Activated naive CD4-positive, alpha-beta T cell treated with anti-CD3 and anti-CD28 coated beads for 36 hours (primary cell): ENCODE results near the gene GNPDA1. TPM values are rescaled to one million over a fixed set of nuclear protein-coding genes. Genes with fewer than 3 reads are reported as not detected.
"Not testable (repeated sequence)": the region's sequence is repeated elsewhere in the genome, so short reads cannot be mapped to it uniquely, and the experiment has no call there.

ENCODE experiments used
- CTCF ChIA-PET: fragments of 350-600 bp; sonication (Branson Sonifier 250); formaldehyde crosslinking; loops from one replicate; lab custom pipeline; 2021; ENCODE audit warnings: antibody characterized with exemption; lab: Charles Lee
- DNase-seq: peaks from one replicate; pipeline ENCODE4 v3.0.0-alpha.2; 2020
- H3K27ac Mint-ChIP-seq: one replicate; pipeline ENCODE4 v1.8.0; 2021; ENCODE audit warnings: mild to moderate bottlenecking, mixed read lengths
- H3K27me3 Mint-ChIP-seq: one replicate; pipeline ENCODE4 v1.8.0; 2021; ENCODE audit warnings: low read depth, mixed read lengths
- H3K36me3 Mint-ChIP-seq: one replicate; pipeline ENCODE4 v1.8.0; 2021; ENCODE audit warnings: low read depth, mixed read lengths
- H3K4me1 Mint-ChIP-seq: one replicate; pipeline ENCODE4 v1.8.0; 2021; ENCODE audit warnings: low read depth, mixed read lengths
- H3K4me3 Mint-ChIP-seq: one replicate; pipeline ENCODE4 v1.8.0; 2021; ENCODE audit warnings: mild to moderate bottlenecking, moderate library complexity, mixed read lengths
- H3K9me3 Mint-ChIP-seq: one replicate; pipeline ENCODE4 v1.8.0; 2021; ENCODE audit warnings: mixed read lengths
- intact Hi-C: fragments of 100-400 bp; cut with micrococcal nuclease; formaldehyde crosslinking; loops from one replicate; pipeline ENCODE4 v1.15.1; 2023
- total RNA-seq, 2 experiments: library from RNA; stranded (reverse); gene quantifications; one replicate each; pipeline ENCODE4 v1.2.3, GENCODE V29; 2021

The GNPDA1 gene
- total RNA-seq, 2 experiments from 2014 or later: 250 to 259 TPM

- intact Hi-C loops: no loop called here
- H3K27me3 Mint-ChIP-seq: no peaks in the 10 kb centered on the region
- H3K9me3 Mint-ChIP-seq: no peaks in the 10 kb centered on the region
- no peaks in the 10 kb centered on the region for H3K36me3 Mint-ChIP-seq
- H3K27ac Mint-ChIP-seq: no peak overlapping the region
- CTCF ChIA-PET: no interaction called here
- no peak overlapping the region for H3K4me3 Mint-ChIP-seq
- no peak for DNase-seq
- peaks cover 17% of the 10 kb centered on the region for H3K4me1 Mint-ChIP-seq
Measured at GRCh38 chr5:142038735-142039134, 25.9 kb upstream of the GNPDA1 start.

- intact Hi-C loops, H3K9me3 Mint-ChIP-seq, H3K4me3 Mint-ChIP-seq, DNase-seq, H3K36me3 Mint-ChIP-seq, CTCF ChIA-PET, H3K27me3 Mint-ChIP-seq, H3K27ac Mint-ChIP-seq: not testable (repeated sequence)
- peaks cover 19% of the 10 kb centered on the region for H3K4me1 Mint-ChIP-seq
Measured at GRCh38 chr5:142037599-142037998, 24.8 kb upstream of the GNPDA1 start.

DNA sequence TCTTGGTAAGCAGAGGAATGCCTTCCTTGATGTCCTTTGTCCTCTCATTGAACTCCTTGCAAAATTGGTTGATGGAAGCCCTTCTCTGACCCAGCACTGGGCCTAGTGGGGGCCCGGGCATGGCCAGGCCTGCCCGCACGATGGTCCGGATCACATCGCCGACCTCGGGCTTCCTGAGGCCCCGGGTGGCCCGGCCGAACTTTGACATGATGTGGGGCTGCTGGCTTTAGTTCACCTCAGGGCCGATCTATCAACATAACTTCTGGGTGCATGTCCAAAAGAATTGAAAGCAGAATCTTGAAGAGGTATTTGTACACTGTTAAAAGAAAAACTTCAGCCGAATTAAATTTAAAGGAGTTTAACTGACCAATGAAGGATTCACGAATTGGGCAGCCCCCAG lies 24.1 kb upstream of the GNPDA1 start:
- Mint-ChIP-seq H3K36me3 (no peaks in the 10 kb centered on the region), H3K9me3 (no peaks in the 10 kb centered on the region), H3K4me3 (no peak overlapping the region), H3K27ac (no peak overlapping the region), H3K27me3 (no peaks in the 10 kb centered on the region), H3K4me1 (peaks cover 19% of the 10 kb centered on the region)
- CTCF ChIA-PET: interaction anchor here (0.6 kb wide), 1 partner anchor 30 kb away, joined by 3 read pairs; no protein-coding TSS in a partner anchor
- intact Hi-C loops: no loop called here
- DNase-seq: no peak

DNA sequence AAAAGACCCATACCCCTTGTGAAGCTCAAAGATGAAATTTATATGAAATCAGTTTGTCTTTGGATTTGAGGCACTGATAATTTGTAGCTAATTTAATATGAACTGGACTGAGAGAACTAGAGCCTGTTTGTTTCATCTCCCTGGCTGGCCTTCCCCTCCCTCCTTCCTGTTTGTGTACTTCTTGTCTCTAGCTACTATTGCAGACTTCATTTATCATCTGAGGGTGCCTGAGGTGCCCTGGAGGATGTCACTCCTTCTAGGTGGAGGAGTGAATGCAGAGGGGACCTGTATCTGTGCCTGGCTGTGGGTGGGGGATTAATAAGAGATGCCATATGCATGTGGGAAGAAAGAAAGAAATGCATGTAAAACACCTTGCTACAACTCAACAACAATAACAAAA lies 22.2 kb upstream of the GNPDA1 start:
- intact Hi-C loops: loop anchor here (2.0 kb wide), 1 partner anchor 18 kb away; no protein-coding TSS in a partner anchor
- CTCF ChIA-PET: interaction anchor here (1.1 to 2.0 kb wide), 4 partner anchors 11 to 94 kb away, joined by 3 to 5 read pairs (median 4); no protein-coding TSS in a partner anchor

DNA sequence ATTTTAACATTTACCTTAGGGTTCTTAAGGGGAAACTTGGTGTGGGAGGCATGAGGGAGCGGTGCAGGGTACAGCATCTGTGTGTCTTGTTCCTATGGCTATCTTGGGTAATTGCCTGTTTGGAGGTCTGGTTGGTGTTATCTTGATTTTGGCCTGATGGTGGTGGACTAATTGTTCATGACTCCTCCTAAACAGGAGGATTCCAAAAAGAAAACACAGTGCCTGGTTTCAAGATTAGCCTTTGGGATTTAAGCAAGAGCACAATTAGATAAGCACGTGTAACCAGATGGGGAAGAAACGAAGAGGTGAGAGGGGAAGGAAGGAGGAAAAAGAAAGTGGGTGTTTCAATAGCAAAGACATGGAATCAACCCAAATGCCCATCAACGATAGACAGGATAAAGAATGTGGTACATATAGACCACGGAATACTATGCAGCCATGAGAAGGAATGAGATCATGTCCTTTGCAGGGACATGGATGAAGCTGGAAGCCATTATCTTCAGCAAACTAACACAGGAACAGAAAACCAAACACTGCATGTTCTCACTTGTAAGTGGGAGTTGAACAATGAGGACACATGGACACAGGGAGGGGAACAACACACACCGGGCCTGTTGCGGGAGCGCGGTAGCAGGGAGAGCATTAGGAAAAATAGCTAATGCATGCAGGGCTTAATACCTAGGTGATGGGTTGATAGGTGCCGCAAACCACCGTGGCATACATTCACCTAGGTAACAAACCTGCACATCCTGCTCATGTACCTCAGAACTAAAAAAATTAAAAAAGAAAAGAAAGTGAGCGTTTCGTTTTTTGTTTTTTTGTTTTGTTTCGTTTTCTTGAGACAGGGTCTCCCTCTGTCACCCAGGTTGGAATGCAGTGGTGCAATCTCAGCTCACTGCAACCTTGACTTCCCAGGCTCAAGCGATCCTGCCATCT lies 21.1 kb upstream of the GNPDA1 start:
- CTCF ChIA-PET: interaction anchor here (0.6 to 2.0 kb wide), 6 partner anchors 12 to 24 kb away, joined by 3 to 5 read pairs (median 4); no protein-coding TSS in a partner anchor
- not testable (repeated sequence) for H3K27ac Mint-ChIP-seq, H3K36me3 Mint-ChIP-seq, H3K27me3 Mint-ChIP-seq, H3K9me3 Mint-ChIP-seq, DNase-seq, H3K4me3 Mint-ChIP-seq
- intact Hi-C loops: loop anchor here (2.0 kb wide), 1 partner anchor 19 kb away; no protein-coding TSS in a partner anchor
- peaks cover 19% of the 10 kb centered on the region for H3K4me1 Mint-ChIP-seq

More for the DNA sequence above, 22.2 kb upstream of the GNPDA1 start:
- Mint-ChIP-seq H3K9me3 (no peaks in the 10 kb centered on the region), H3K27me3 (no peaks in the 10 kb centered on the region), H3K36me3 (no peaks in the 10 kb centered on the region), H3K4me3 (no peak overlapping the region), H3K4me1 (peaks cover 19% of the 10 kb centered on the region), H3K27ac (no peak overlapping the region)
- DNase-seq: no peak

GRCh38 chr5:142032747-142033631 lies 20.2 kb upstream of the GNPDA1 start:
- no peak overlapping the region for H3K27ac Mint-ChIP-seq
- intact Hi-C loops: no loop called here
- DNase-seq: no peak
- no peaks in the 10 kb centered on the region for H3K27me3 Mint-ChIP-seq
- H3K4me3 Mint-ChIP-seq: no peak overlapping the region
- peaks cover 16% of the 10 kb centered on the region for H3K4me1 Mint-ChIP-seq
- H3K36me3 Mint-ChIP-seq: no peaks in the 10 kb centered on the region
- CTCF ChIA-PET: interaction anchor here (0.6 to 1.3 kb wide), 3 partner anchors 14 to 23 kb away, joined by 3 to 5 read pairs (median 4); no protein-coding TSS in a partner anchor
- no peaks in the 10 kb centered on the region for H3K9me3 Mint-ChIP-seq

GRCh38 chr5:142032150-142032549 lies 19.3 kb upstream of the GNPDA1 start:
- intact Hi-C loops: no loop called here
- Mint-ChIP-seq H3K4me1 (peaks cover 16% of the 10 kb centered on the region), H3K36me3 (no peaks in the 10 kb centered on the region), H3K9me3 (no peaks in the 10 kb centered on the region), H3K4me3 (no peak overlapping the region), H3K27ac (no peak overlapping the region), H3K27me3 (no peaks in the 10 kb centered on the region)
- DNase-seq: no peak
- CTCF ChIA-PET: interaction anchor here (0.5 to 1.3 kb wide), 2 partner anchors 17 to 546 kb away, joined by 3 read pairs; no protein-coding TSS in a partner anchor

- H3K27me3 Mint-ChIP-seq: no peaks in the 10 kb centered on the region
- no peak for DNase-seq
- CTCF ChIA-PET: interaction anchor here (0.8 to 2.6 kb wide), 7 partner anchors 10 to 117 kb away, joined by 3 to 17 read pairs (median 3); no protein-coding TSS in a partner anchor
- peak overlapping the region; percentile 91 for H3K4me3 Mint-ChIP-seq
- intact Hi-C loops: loop anchor here (1.0 to 2.0 kb wide), 3 partner anchors 9 to 83 kb away; partner anchors contain the start of gene NDFIP1
- H3K4me1 Mint-ChIP-seq: peaks cover 16% of the 10 kb centered on the region
- H3K9me3 Mint-ChIP-seq: no peaks in the 10 kb centered on the region
- H3K36me3 Mint-ChIP-seq: no peaks in the 10 kb centered on the region
- peak overlapping the region; percentile 99 for H3K27ac Mint-ChIP-seq
Measured at GRCh38 chr5:142025637-142026036, 12.8 kb upstream of the GNPDA1 start.

- intact Hi-C loops: loop anchor here (1.0 to 2.0 kb wide), 3 partner anchors 9 to 84 kb away; partner anchors contain the start of gene NDFIP1
- CTCF ChIA-PET: interaction anchor here (0.7 to 2.6 kb wide), 9 partner anchors 9 to 118 kb away, joined by 3 to 17 read pairs (median 3); no protein-coding TSS in a partner anchor
- Mint-ChIP-seq H3K4me3 (peak overlapping the region; percentile 91), H3K9me3 (peaks cover 6% of the 10 kb centered on the region), H3K27me3 (no peaks in the 10 kb centered on the region), H3K27ac (peak overlapping the region; percentile 99), H3K36me3 (peaks cover 2% of the 10 kb centered on the region), H3K4me1 (peaks cover 21% of the 10 kb centered on the region)
- DNase-seq: peak; percentile 94
Measured at GRCh38 chr5:142024771-142025304, 12.0 kb upstream of the GNPDA1 start.

- no peaks in the 10 kb centered on the region for H3K27me3 Mint-ChIP-seq
- intact Hi-C loops: loop anchor here (2.0 kb wide), 2 partner anchors 71 to 85 kb away; partner anchors contain the start of gene NDFIP1
- no peak overlapping the region for H3K27ac Mint-ChIP-seq
Measured at GRCh38 chr5:142023836-142024235, 11.0 kb upstream of the GNPDA1 start.

DNA sequence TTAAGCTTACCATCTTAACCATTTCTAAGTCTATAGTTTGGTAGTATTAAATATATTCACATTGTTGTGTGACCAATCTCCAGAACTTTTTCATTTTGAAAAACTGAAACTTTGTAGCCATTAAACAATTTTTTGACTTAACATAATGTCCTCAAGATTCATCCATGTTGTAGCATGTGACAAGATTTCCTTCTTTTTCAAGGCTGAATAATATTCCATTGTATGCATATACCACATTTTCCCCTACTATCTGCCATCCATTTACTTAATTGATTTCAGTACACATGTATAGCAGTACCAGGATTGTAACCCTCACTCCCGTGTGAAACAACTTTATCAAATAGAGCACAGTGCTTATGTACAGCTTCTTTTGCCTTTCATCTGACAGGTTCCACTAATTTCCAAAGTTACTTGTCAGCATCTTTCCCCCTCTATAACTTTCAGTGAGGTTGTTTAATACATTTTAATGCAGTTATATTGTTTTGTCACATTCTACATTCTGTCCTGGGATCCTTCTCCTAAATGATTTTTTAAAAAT lies 7.4 kb upstream of the GNPDA1 start:
- no peak overlapping the region for H3K27ac Mint-ChIP-seq
- H3K4me1 Mint-ChIP-seq: peaks cover 52% of the 10 kb centered on the region
- peaks cover 8% of the 10 kb centered on the region for H3K9me3 Mint-ChIP-seq
- intact Hi-C loops: no loop called here
- H3K4me3 Mint-ChIP-seq: no peak overlapping the region
- no peak for DNase-seq
- H3K36me3 Mint-ChIP-seq: peaks cover 2% of the 10 kb centered on the region
- CTCF ChIA-PET: interaction anchor here (0.6 to 10.2 kb wide), 4 partner anchors 10 to 123 kb away, joined by 3 to 121 read pairs (median 4); partner anchors contain the start of gene NDFIP1
- no peaks in the 10 kb centered on the region for H3K27me3 Mint-ChIP-seq

More at GRCh38 chr5:142023836-142024235, 11.0 kb upstream of the GNPDA1 start:
- Mint-ChIP-seq H3K9me3 (peaks cover 8% of the 10 kb centered on the region), H3K4me1 (peaks cover 24% of the 10 kb centered on the region), H3K4me3 (no peak overlapping the region), H3K36me3 (peaks cover 2% of the 10 kb centered on the region)
- no peak for DNase-seq
- CTCF ChIA-PET: interaction anchor here (1.2 to 2.6 kb wide), 4 partner anchors 8 to 119 kb away, joined by 3 to 17 read pairs (median 6); no protein-coding TSS in a partner anchor
